GM18499 (cell line): ENCODE results near the gene ZNF718.
"Not testable (repeated sequence)": the region's sequence is repeated elsewhere in the genome, so short reads cannot be mapped to it uniquely, and the experiment has no call there.

Experiments used
- ATAC-seq: cut with Tn5 transposase; IDR thresholded peaks from one replicate; pipeline ENCODE4 v1.9.1; 2021; ENCODE audit warnings: moderate number of reproducible peaks; ENCODE audit not compliant: insufficient read depth, unreplicated experiment

Gene ZNF718

GRCh38 chr4:147233-147632 lies 22.9 kb downstream of the ZNF718 start:
- ATAC-seq, result no peak

- ATAC-seq, result no peak
Measured at GRCh38 chr4:161496-162284, 37.4 kb downstream of the ZNF718 start.

DNA sequence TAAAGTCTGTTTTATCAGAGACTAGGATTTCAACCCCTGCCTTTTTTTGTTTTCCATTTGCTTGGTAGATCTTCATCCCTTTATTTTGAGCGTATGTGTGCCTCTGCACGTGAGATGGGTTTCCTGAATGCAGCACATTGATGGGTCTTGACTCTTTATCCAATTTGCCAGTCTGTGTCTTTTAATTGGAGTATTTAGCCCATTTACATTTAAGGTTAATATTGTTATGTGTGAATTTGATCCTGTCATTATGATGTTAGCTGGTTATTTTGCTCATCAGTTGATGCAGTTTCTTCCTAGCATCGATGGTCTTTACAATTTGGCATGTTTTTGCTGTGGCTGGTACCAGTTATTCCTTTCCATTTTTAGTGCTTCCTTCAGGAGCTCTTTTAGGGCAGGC lies 45.3 kb downstream of the ZNF718 start:
- ATAC-seq, result not testable (repeated sequence)

DNA sequence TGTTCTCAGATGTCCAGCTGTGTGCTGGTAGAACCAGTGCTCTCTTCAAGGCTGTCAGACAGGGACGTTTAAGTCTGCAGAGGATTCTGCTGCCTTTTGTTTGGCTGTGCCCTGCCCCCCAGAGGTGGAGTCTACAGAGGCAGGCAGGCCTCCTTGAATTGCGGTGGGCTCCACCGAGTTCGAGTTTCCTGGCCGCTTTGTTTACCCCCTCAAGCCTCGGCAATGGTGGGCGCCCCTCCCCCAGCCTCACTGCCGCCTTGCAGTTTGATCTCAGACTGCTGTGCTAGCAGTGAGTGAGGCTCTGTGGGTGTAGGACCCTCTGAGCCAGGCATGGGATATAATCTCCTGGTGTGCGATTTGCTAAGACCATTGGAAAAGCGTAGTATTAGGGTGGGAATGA lies 47.0 kb downstream of the ZNF718 start:
- not testable (repeated sequence) for ATAC-seq

DNA sequence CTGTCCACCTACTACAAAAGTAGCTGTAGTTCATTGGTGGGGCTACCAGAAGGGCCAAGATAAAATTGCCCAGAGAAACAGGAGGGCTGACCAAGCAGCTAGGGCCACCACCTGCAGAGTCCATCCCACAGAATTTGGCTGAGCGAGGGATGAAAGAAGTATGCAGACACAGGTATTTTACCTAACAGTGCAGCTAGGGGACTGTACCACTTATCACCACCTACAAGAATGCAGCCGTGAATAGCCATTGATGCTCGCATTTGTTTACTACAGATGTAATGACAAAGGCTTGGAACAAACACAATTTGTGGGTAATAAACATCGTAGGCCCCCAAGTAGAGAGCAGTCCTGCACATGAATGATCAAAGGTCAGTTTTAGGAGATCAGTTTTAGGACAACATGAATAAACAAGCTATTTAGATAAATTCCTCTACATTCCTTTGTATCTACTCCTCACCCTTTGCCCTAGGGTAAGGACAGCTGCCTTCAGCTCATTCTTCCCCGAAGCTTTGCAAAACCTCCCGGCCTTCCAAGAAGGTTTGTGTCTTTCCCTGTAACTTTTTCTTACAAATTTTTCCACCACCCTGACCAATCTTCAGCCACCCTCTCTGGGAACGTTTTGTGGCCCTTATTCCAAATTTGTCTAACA lies 49.5 kb downstream of the ZNF718 start:
- no peak for ATAC-seq

- ATAC-seq, result no peak
Measured at GRCh38 chr4:175986-176385, 51.7 kb downstream of the ZNF718 start.

DNA sequence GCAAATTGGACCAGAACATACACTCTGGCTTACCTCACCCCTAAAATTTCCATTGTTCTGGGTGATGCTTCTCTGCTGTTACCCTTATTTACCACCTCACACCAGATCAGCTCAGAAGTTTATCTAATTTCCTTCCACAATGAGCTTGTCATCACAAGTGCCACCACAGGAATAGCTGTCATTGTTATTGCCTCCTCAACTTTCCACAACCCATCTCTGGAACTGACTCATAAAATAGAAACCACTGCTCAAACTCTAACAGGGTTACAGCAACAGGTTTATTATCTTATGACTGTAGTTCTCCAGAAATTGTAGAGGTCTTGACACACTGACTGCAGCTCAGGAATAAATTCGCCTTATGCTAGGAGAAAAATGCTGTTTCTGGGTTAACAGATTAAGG lies 52.7 kb downstream of the ZNF718 start:
- ATAC-seq, result no peak

DNA sequence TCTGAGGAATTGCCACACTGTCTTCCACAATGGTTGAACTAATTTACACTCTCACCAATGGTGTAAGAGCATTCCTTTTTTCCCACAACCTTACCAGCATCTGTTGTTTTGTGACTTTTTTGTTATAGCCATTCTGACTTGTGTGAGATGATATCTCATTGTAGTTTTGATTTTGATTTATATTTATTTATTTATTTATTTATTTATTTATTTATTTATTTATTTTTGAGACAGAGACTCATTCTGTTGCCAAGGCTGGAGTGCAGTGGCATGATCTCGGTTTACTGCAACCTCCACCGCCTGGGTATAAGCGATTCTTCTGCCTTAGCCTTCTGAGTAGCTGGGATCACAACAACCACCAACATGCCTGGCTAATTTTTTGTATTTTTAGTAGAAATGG lies 57.9 kb downstream of the ZNF718 start:
- not testable (repeated sequence) for ATAC-seq

GRCh38 chr4:188091-188490 lies 63.8 kb downstream of the ZNF718 start:
- no peak for ATAC-seq

GRCh38 chr4:195159-195558 lies 70.9 kb downstream of the ZNF718 start:
- not testable (repeated sequence) for ATAC-seq

GRCh38 chr4:200936-201335 lies 76.6 kb downstream of the ZNF718 start:
- ATAC-seq, result no peak

DNA sequence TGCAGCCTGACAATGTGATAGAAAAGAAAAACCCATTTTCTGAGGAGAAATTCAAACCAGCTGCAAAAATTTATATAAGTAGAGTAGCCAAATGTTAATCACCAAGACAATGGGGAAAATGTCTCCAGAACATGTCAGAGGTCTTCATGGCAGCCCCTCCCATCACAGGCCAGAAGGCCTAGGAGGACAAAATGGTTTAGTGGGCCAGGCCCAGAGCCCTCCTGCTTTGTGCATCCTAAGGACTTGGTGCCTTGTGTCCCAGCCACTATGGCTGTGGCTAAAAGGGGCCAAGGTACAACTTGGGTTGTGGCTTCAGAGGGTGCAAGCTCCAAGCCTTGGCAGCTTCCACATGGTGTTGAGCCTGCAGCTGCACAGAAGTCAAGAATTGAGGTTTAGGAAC lies 78.5 kb downstream of the ZNF718 start:
- not testable (repeated sequence) for ATAC-seq

DNA sequence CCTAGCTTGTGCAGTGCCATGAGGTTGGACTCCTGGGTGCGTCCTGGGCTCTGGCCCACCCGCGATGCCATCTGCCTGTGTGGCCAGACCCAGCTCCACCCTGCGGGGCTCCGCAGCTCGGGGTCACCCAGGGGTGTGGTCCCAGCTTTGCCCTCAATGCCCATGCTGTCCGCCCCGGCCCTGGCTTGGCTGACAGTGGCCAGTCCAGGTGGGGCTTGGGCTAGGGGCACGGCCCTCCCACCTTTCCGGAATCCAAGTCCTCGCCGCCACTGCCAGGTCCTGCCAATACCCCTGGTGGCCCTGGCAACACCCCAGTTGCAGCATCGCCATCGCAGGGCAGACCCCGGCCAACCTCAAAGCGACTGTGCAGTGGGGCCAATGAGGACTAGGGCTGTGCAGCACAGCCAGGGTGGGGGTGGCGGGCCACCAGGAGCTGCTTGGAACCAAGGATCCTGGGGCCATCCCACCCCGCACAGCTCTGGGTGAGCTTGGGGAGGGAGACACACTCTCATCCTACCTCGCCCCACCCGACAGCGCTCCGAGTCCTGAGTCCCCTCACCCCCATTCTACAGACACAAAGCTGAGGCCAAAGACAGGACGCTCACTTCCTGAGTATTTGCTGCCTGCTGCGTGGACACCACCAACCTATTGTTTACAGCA lies 80.9 kb downstream of the ZNF718 start:
- ATAC-seq, result no peak

- ATAC-seq, result no peak
Measured at GRCh38 chr4:206054-206453, 81.8 kb downstream of the ZNF718 start.

DNA sequence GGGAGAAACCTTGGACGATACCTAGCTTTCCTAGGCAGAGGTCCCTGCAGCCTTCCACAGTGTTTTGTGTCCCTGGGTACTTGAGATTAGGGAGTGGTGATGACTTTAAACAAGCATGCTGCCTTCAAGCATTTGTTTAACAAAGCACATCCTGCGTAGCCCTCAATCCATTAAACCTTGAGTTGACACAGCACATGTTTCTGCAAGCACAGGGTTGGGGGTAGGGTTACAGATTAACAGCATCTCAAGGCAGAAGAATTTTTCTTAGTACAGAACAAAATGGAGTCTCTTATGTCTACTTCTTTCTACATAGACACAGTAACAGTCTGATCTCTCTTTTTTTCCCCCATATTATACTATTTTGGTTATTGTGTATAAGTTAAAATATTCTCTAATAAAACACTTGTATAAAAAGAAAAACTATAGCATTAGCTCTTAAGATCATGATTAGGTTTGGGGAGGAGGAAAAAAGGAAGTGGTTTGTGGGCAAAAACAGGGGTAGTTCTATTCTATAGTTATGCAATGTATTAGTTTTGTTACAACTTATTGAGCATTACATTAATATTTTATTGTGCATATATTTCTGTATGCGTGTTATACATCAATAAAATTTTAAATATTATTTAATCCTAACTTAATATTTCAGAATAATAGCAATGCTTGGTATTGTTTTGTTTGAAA lies 84.3 kb downstream of the ZNF718 start:
- not testable (repeated sequence) for ATAC-seq

DNA sequence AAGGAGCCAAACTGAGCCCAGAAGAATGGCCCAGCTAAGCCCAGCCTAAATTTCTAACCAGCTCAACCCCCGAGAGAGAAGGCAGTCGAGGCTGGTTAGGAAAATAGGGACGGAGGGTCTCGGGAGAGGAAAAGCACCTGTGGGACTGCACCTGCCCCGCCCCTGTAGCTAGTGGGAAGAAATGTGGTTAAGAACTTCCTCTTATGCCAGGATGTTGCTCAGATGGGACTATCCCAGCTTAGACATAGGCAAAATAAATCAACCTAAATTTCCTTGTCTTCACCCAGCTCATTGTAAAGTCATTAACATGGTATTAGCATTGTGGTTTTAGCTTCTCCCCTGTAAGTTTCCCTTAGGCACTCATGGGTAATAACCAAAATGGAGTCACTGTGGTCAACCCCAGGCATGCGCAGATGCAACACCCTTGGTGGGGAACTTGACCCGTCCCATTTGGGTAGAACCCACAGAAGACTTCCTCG lies 86.8 kb downstream of the ZNF718 start:
- no peak for ATAC-seq

GRCh38 chr4:212438-213188 lies 88.3 kb downstream of the ZNF718 start:
- no peak for ATAC-seq

DNA sequence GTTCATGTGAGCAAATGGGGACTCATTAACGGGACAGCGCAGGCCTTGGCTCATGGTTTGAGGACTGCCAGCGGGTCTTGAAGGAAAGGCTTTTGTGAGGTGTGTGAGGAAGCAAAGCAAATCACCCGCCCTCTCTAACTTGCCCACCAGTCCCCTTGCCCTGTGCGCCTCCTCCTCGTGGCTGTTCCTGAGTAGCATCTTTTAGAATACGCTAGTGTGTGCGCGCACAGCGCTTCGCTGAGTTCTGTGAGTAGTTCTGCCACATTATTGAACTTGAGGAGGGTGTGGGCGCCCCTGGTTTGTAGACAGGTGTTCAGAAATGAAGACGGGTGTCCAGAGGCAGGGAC lies 88.9 kb downstream of the ZNF718 start:
- not testable (repeated sequence) for ATAC-seq
